Endothelial cell of umbilical vein (primary cell): ENCODE data around the gene RYR3. TPM values are rescaled to one million over a fixed set of nuclear protein-coding genes. Genes with fewer than 3 reads are reported as not detected.

ENCODE experiments used
- BruUV-seq: library from RNA; stranded (reverse); fragments of 400-500 nt; replicated peaks from 2 replicates; lab custom pipeline; 2021; lab: Mats Ljungman, UMichigan
- CTCF ChIA-PET: fragments of 300-600, 350-600 bp; sonication (Branson Sonifier 250); formaldehyde crosslinking; loops from one replicate; lab custom pipeline; 2021; ENCODE audit warnings: antibody characterized with exemption, inconsistent platforms; lab: Charles Lee
- POLR2A ChIA-PET: fragments of 300-600, 350-600 bp; sonication (Branson Sonifier 250); formaldehyde crosslinking; loops from one replicate; lab custom pipeline; 2021; ENCODE audit warnings: antibody characterized with exemption, inconsistent platforms; lab: Charles Lee
- DNase-seq: peaks from one replicate; pipeline ENCODE4 v3.0.0-alpha.2; 2011; ENCODE audit warnings: low read depth, low spot score
- FAIRE-seq: peaks from 2 replicates; lab custom pipeline; 2011; peaks lifted over from hg19 to GRCh38; lab: Jason Lieb, UNC
- H2AFZ ChIP-seq: 2 replicates; pipeline ENCODE4 v1.6.0; 2012; ENCODE audit warnings: low read depth, low read length, control low read depth, inconsistent platforms
- H3K27ac ChIP-seq: 2 replicates; pipeline ENCODE4 v1.5.1; 2011; ENCODE audit warnings: low read depth, mild to moderate bottlenecking, control low read depth, low read length, moderate library complexity; ENCODE audit not compliant: insufficient read depth
- H3K27me3 ChIP-seq, 2 experiments: 2 replicates each; pipeline versions ENCODE4 v1.6.0 to v1.6.1; 2011; ENCODE audit warnings: low read length in 2 of 2, mixed read lengths in 1 of 2; ENCODE audit not compliant: control insufficient read depth in 2 of 2, insufficient read depth in 2 of 2
- H3K36me3 ChIP-seq, 2 experiments: 2 replicates in 1 of 2; 3 replicates in 1 of 2; pipeline ENCODE4 v1.5.1; 2011; ENCODE audit warnings: low read length in 2 of 2, mild to moderate bottlenecking in 1 of 2, moderate library complexity in 1 of 2; ENCODE audit not compliant: control insufficient read depth in 2 of 2, insufficient read depth in 2 of 2; ENCODE audit errors: extremely low read depth in 1 of 2
- H3K4me1 ChIP-seq: 3 replicates; pipeline ENCODE4 v1.5.1; 2011; ENCODE audit warnings: mild to moderate bottlenecking, low read length; ENCODE audit not compliant: control insufficient read depth, insufficient read depth; ENCODE audit errors: extremely low read depth
- H3K4me2 ChIP-seq: 2 replicates; pipeline ENCODE4 v1.6.1; 2011; ENCODE audit warnings: low read length, control low read depth, mixed read lengths; ENCODE audit not compliant: insufficient read depth
- H3K4me3 ChIP-seq, 3 experiments: fragments of 200-600 bp in 1 of 3; sonication (generic), shearing (Covaris generic) in 1 of 3; replicated peaks in 1 of 3; 2 replicates each; pipeline ENCODE4 v1.5.1; 2011 to 2016; ENCODE audit warnings: control low read depth in 3 of 3, low read length in 3 of 3, mild to moderate bottlenecking in 2 of 3, inconsistent platforms in 1 of 3, low read depth in 1 of 3, moderate library complexity in 1 of 3; ENCODE audit not compliant: insufficient read depth in 1 of 3
- H3K79me2 ChIP-seq: 2 replicates; pipeline ENCODE4 v1.6.0; 2012; ENCODE audit warnings: low read length, inconsistent platforms; ENCODE audit not compliant: control insufficient read depth, insufficient read depth
- H3K9ac ChIP-seq: replicated peaks from 2 replicates; pipeline ENCODE3; 2011; ENCODE audit warnings: low read length, control low read depth; ENCODE audit not compliant: insufficient read depth; ENCODE audit errors: extremely low read depth
- H3K9me1 ChIP-seq: replicated peaks from 3 replicates; pipeline ENCODE4 v1.6.0; 2011; ENCODE audit warnings: mild to moderate bottlenecking, low read length; ENCODE audit not compliant: control insufficient read depth, insufficient read depth; ENCODE audit errors: extremely low read depth
- H3K9me3 ChIP-seq: replicated peaks from 2 replicates; pipeline ENCODE4 v1.5.1; 2012; ENCODE audit warnings: low read length, inconsistent platforms; ENCODE audit not compliant: control insufficient read depth, insufficient read depth
- H4K20me1 ChIP-seq: replicated peaks from 2 replicates; pipeline ENCODE3; 2011; ENCODE audit warnings: mild to moderate bottlenecking, low read length; ENCODE audit not compliant: control insufficient read depth, insufficient read depth; ENCODE audit errors: extremely low read depth
- EZH2 ChIP-seq: IDR thresholded peaks from 2 replicates; pipeline ENCODE4 v1.6.1; 2012; ENCODE audit warnings: borderline replicate concordance, low read depth, mild to moderate bottlenecking, moderate library complexity, low read length, inconsistent platforms; ENCODE audit not compliant: severe bottlenecking
- FOS ChIP-seq: IDR thresholded peaks from 2 replicates; pipeline ENCODE4 v1.6.1; 2011; ENCODE audit warnings: mild to moderate bottlenecking, low read length, moderate library complexity, borderline replicate concordance; ENCODE audit not compliant: insufficient read depth
- GATA2 ChIP-seq: IDR thresholded peaks from 2 replicates; pipeline ENCODE4 v1.7.0; 2011; ENCODE audit warnings: low read depth, mild to moderate bottlenecking, moderate library complexity, mixed read lengths, low read length; ENCODE audit not compliant: insufficient read length, insufficient read depth
- JUN ChIP-seq: IDR thresholded peaks from 2 replicates; pipeline ENCODE4 v1.6.1; 2011; ENCODE audit warnings: borderline replicate concordance, low read depth; ENCODE audit not compliant: insufficient read length, insufficient read depth
- MYC ChIP-seq: IDR thresholded peaks from one replicate; pipeline ENCODE4 v1.6.1; 2011; ENCODE audit warnings: mild to moderate bottlenecking, low read depth, low read length
- POLR2A ChIP-seq: IDR thresholded peaks from 2 replicates; pipeline ENCODE4 v1.6.1; 2012; ENCODE audit warnings: low read depth, mild to moderate bottlenecking, control low read depth, low read length
- POLR2AphosphoS5 ChIP-seq: IDR thresholded peaks from 2 replicates; pipeline ENCODE4 v1.6.1; 2012; ENCODE audit warnings: low read depth, mild to moderate bottlenecking, control low read depth, low read length, moderate library complexity; ENCODE audit not compliant: insufficient read depth
- dilution Hi-C: fragments of 300-500 bp; cut with MboI; formaldehyde crosslinking; loops from one replicate; pipeline ENCODE4 v1.15.0; 2019; ENCODE audit warnings: low sequenced_read_pairs; ENCODE audit not compliant: extremely low pct_ligation_motif_present
- intact Hi-C: fragments of 100-400 bp; cut with micrococcal nuclease; formaldehyde crosslinking; loops from one replicate; pipeline ENCODE4 v1.10.0; 2022
- polyA plus RNA-seq, 4 experiments: library from polyadenylated mRNA; depleted of rRNA in 3 of 4; stranded (reverse) in 3 of 4; unstranded in 1 of 4; fragments of >200 nt; gene quantifications; 2 replicates each; pipeline versions ENCODE4 v1.2.1 to v1.2.3, GENCODE V29; 2011 to 2012; ENCODE audit warnings: missing spikeins in 1 of 4
- total RNA-seq: library from RNA; stranded (reverse); gene quantifications from 2 replicates; pipeline ENCODE4 v1.2.3, GENCODE V29; 2021
- TF ChIP-seq, protein P1 (sequence below), 2 donors: IDR thresholded peaks; 1 replicate in 1 of 2; 2 replicates in 1 of 2; pipeline ENCODE4 v1.5.1; 2011; ENCODE audit warnings: low read length in 2 of 2, mild to moderate bottlenecking in 2 of 2, moderate library complexity in 2 of 2, control low read depth in 1 of 2, inconsistent platforms in 1 of 2, low read depth in 1 of 2; ENCODE audit not compliant: insufficient read depth in 1 of 2; ENCODE audit errors: extremely low read depth in 1 of 2
- TF ChIP-seq, protein P2 (sequence below): IDR thresholded peaks from 2 replicates; pipeline ENCODE4 v1.6.1; 2011; ENCODE audit not compliant: insufficient read depth, insufficient read length

RYR3 gene
- total and polyA plus RNA-seq, 2 donors (not counting 3 experiments of a cell fraction or from before 2014, with no cell fraction given) = not detected

DNA sequence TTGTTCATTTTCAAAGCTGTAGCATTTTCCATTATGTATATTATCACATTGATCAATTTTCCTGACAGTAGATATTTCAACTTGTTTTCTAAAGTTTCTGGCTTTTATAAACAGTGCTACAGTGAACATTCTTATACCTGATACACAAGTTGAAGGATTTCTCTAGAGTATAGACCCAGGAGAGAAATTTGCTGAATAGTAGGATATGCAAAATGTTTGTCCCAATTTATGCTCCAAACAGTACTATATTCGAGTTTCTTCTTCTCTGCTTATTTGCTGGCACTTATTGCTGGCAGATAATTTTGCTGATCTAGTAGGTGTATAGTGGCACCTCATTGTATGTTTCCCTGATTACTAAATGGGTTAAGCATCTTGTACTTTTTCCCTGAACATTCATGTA, 540.3 kb downstream of the RYR3 start:
- H3K4me2 ChIP-seq = no peak overlapping the region
- DNase-seq (no peak), FAIRE-seq (no peak)
- ChIA-PET CTCF (interaction anchor here (0.8 to 1.2 kb wide), 2 partner anchors 11 to 113 kb away, joined by 3 to 5 read pairs; no protein-coding TSS in a partner anchor), POLR2A (no interaction called here)
- H3K9me3 ChIP-seq = no peaks in the 10 kb centered on the region
- dilution Hi-C loops = no loop called here
- H3K4me1 ChIP-seq = no peaks in the 10 kb centered on the region
- no peaks in the 10 kb centered on the region for H4K20me1 ChIP-seq
- no peak overlapping the region for H2AFZ ChIP-seq
- TF ChIP-seq JUN (no peak), POLR2AphosphoS5 (no peak), GATA2 (no peak), POLR2A (no peak), EZH2 (no peak), MYC (no peak), FOS (no peak)
- TF ChIP-seq, protein P1, sequence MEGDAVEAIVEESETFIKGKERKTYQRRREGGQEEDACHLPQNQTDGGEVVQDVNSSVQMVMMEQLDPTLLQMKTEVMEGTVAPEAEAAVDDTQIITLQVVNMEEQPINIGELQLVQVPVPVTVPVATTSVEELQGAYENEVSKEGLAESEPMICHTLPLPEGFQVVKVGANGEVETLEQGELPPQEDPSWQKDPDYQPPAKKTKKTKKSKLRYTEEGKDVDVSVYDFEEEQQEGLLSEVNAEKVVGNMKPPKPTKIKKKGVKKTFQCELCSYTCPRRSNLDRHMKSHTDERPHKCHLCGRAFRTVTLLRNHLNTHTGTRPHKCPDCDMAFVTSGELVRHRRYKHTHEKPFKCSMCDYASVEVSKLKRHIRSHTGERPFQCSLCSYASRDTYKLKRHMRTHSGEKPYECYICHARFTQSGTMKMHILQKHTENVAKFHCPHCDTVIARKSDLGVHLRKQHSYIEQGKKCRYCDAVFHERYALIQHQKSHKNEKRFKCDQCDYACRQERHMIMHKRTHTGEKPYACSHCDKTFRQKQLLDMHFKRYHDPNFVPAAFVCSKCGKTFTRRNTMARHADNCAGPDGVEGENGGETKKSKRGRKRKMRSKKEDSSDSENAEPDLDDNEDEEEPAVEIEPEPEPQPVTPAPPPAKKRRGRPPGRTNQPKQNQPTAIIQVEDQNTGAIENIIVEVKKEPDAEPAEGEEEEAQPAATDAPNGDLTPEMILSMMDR (IDR thresholded peaks at IDR 0.05; ENCODE audit: extremely low read depth in 1 of 2, insufficient read depth in 1 of 2, low read depth in 1 of 2, low read length in 2 of 2) = no peak
- TF ChIP-seq, protein P2, sequence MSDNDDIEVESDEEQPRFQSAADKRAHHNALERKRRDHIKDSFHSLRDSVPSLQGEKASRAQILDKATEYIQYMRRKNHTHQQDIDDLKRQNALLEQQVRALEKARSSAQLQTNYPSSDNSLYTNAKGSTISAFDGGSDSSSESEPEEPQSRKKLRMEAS = no peak
- H3K27ac ChIP-seq = no peak overlapping the region
- intact Hi-C loops = no loop called here
- no peaks in the 10 kb centered on the region for H3K79me2 ChIP-seq
- no peaks in the 10 kb centered on the region for H3K9me1 ChIP-seq
- no peaks in the 10 kb centered on the region for H3K36me3 ChIP-seq
- BruUV-seq = no TSS peak
- H3K9ac ChIP-seq = no peak overlapping the region
- no peak overlapping the region for H3K4me3 ChIP-seq
- no peaks in the 10 kb centered on the region for H3K27me3 ChIP-seq
